HG02798 (cell line): Measurements from ENCODE around the gene GLI2.

Experiments used
- ATAC-seq: cut with Tn5 transposase; IDR thresholded peaks from one replicate; pipeline ENCODE4 v1.9.1; 2021; ENCODE audit warnings: mild to moderate bottlenecking; ENCODE audit not compliant: unreplicated experiment, poor library complexity

Gene GLI2

DNA sequence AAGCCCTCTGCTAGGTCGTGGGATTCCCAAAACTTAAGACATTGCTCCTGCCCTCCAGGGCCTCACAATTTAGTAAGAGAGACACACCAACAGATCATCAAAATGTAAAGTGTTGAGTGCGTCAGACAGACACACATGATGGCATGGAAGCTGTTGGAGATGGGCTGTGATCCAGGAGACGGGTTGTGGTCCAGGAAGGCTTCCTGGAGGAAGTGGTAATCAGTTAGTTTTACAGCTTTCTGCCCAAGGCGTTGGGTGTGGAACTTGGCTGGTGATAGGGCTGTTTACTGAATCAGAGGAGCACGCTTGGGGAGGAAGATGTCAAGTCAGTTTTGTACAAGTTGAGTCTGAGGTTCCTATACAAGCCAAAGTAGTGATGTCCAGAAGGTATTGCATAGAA, 24.0 kb upstream of the GLI2 start:
- ATAC-seq = no peak

DNA sequence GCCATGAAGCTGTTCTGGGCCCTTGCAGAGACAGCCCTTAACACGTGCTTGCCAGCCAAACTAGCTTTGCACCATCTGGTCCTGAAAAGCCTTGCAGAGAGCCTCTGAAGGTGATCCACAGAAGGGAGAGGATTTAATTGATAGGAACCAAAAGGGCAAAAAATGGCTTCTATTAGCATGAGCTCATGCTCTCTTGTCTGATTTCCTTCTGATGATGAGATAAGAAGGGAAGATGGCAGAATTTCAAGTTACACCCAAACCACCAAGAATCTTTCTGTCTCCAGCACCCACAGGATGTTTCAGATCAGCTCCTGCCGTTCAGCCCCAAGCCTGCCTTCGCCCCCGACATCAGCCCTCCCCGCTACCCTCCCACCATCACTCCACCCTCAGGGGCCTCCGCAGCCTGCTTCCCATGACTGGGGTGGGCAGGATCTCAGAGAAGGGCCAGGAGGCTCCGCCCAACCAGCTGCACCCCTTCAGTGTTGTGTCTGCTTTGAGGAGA, 23.4 kb upstream of the GLI2 start:
- ATAC-seq = no peak

DNA sequence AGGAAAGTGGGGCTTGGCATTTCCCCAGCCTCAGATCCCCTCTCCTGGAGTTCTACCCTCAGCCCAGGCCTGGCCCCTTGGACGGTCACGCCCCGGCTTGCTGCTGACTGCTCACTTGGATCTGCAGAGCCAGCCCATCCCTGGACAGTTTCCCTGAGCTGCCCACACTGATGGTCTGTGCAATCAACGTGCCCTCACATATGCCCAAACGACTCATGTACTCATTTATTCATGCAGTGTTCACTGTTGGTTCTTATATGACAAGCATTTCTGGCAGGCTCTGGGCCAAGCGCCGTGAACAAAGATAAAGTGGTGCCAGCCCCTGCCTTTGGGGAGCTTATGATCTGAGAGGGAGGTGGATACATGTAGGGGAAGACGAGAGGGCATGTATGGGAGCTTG, 20.3 kb upstream of the GLI2 start:
- ATAC-seq = no peak

DNA sequence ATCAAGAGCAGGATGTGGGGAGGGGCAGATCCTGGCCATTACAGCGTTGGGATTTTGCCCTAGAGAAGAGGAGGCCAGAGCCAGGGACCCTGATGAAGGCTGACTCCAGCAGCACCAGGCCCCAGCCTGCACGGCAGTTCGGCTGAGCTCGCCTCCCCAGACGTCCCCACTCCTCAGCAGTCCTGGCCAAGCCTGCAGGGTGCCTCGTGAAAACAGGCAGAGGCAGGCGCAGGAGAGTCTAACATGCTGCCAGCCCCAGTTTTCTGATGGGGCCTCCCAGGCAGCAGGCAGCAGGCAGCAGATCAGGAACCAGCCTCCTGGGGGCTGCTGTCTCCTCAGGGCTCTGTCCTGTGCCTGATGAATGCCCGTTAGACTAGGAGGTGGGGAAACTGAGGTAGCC, 19.7 kb upstream of the GLI2 start:
- no peak for ATAC-seq

DNA sequence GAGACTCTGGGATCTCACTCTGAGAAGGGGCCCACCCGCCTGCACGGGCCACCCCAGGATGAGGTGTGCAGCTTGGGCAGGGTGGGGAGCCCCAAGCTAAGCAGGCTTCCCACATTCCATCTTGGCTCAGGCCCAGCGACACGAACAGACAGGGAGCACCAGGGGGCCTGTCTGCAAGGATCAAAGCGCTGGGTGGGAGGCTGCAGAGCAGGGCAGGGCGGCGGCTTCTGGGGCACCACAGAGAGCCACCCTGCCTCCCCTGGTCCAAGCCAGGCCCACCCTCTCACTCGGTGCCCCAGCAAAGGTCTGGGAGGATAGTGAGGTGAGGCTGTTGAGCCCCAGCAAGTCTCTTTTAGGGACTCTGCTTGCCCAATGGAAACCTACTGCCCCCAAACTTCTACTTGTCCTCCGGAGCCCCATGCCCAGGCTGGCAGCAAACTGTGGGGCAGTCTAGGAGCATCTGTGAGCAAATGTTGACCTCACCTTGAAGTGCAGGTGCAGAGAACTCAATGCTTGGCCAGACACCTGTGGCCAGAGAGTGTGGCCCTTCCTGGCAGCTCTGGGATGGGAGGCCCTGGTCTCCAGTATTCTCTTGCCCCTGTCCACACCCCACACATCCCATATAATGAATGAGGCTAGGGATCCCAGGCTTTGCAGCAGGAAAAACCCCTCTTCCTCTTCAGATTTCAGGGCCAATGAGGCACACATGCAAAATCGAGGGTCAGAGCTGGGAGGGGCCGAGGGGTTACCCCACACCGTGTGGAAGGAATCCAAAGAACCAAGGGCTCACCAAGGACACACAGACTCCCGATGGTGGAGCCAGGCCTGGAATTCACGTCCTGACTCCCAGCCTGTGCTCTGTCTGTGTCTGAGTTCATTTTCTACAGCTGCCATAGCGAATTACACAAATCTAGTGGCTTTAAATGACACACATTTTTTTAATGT, 18.8 kb upstream of the GLI2 start:
- no peak for ATAC-seq

DNA sequence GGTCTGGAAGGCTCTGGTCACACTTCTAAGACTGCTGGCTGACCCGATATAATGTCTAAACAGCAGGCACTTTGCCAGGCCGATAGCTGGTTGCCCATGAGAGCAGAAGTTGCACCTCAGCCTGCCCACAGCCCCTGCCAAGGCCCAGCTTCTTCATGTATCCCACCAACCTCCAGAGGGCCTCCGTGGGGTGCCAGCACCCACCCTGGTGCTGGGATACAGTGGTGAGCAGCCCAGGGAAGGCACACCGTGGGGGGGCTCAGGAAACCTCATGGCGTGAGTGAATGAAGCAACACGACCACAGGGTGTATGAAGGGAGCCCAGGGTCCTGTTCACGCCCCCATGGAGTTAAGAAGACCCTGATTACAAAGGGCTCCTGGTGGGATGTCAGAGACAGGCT, 16.2 kb upstream of the GLI2 start:
- no peak for ATAC-seq

DNA sequence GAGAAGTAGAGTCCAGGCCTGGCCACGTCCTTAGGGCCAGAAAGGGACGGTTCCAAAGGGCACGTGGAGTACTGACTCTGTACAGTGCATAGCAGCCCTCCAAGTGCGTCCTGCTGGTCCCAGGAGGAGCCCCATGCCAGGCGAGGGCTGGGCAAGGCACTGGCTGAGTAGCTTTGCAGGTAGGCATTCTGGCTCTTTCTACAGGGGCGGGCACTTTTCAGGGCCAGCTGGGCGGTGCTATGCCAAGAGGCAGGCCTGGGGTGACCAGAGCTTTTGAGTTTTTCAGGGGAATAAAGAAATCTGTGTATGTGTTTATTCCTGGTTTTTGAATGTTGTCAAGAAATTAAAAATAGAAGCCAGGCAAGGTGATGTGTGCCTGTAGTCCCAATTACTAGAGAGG, 15.4 kb upstream of the GLI2 start:
- ATAC-seq = no peak

DNA sequence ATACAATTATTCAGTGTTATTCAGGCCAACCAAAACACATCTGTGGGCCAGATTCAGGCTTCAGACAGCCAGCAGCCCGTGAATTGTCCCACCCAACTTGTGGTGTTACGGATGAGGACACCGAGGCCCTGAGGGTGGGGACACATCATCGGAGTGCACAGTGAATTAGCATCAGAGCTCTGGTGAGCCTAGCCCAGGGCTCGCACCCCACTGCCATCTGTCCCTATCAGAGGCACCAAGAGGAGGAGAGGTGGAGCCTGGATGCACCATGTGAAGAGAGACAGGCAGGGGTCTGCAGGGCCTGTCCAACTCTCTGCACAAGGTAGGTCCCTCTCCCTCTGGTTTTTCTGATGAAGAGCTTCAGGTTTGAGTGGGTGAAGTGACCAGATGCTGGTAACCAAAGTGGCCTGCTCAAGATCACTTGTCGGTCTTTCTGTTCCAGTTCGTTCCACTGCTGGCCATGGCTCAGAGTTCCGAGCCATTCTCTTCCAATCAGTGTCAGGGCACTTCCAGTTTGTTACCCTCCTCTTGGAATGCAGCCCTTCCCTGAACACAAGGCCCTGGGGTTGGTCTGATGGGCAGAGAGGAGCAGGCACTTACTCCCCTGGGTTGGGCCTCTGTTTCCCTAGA, 14.8 kb upstream of the GLI2 start:
- ATAC-seq = no peak

DNA sequence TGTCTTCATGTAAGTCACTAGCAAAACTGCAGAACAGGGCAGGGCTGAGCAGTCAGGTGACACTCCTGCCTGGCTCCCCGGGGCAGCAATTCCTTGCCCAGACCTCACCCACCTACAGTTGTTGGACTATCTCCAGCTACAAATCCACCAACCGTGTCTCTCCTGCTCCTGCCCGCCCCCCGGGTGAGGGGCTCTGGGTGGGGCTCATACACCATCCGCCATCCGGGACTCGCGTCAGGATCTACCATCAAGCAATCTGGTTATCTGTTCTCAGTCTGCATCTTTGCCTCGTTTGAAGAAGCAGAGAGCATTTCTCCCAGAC, 13.5 kb upstream of the GLI2 start:
- ATAC-seq = no peak

DNA sequence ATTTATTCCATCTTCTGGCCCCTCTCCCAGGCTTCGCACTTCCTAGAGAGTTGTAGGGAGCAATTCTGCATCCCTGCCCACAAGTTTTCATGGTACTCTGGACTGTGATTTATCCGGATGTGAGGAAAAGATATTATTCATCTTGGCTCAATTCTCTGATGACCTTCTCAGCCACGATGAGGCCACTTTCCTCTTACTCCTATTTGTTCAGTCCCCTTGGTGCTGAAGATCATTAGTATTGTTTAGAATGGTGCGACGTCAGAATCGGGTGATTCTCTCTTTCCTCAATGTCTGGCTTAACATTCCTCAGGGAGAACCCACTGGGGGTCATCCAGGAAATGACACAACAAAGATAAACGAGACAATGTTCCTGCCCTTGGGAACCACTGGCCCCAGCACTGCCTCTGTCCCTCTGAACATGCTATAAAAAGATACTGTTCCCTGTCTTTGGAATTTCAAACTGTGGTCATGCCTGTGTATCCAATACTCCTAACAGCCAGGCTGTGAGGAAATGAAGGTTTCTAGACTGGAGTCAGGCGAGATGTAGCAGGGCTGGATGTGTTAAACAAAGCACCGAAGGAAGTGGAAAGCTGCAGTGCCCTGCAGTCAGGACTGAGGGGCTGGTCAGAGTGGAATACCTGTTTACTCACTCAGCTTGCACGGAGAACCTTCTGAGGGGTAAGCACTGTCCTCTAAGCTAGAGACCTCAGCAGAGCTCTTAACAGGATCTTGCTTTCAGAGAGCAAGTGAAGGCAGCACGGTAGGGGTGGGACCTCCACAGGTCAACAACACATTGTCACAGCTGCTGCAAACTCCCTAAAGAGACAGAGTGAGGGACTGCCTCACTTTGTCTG, 12.9 kb upstream of the GLI2 start:
- no peak for ATAC-seq

DNA sequence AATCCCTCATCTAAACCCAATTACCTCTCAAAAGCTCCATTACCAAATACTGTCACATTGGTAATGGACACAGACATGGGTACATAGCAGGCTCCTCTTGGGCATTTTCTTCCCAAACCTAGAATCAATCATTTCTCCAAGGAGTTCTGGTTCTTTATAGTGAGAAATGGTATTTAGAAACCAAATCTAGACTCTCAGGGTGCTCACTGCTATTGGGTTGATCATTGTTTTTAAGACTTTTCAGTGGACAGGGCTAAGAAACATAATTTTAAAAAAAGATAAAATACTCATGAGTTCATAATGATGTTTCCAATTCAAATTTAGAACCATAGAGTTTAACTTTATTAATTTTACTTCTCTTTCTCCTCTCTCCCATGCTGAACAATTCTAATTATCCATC, 9.4 kb upstream of the GLI2 start:
- ATAC-seq = no peak

DNA sequence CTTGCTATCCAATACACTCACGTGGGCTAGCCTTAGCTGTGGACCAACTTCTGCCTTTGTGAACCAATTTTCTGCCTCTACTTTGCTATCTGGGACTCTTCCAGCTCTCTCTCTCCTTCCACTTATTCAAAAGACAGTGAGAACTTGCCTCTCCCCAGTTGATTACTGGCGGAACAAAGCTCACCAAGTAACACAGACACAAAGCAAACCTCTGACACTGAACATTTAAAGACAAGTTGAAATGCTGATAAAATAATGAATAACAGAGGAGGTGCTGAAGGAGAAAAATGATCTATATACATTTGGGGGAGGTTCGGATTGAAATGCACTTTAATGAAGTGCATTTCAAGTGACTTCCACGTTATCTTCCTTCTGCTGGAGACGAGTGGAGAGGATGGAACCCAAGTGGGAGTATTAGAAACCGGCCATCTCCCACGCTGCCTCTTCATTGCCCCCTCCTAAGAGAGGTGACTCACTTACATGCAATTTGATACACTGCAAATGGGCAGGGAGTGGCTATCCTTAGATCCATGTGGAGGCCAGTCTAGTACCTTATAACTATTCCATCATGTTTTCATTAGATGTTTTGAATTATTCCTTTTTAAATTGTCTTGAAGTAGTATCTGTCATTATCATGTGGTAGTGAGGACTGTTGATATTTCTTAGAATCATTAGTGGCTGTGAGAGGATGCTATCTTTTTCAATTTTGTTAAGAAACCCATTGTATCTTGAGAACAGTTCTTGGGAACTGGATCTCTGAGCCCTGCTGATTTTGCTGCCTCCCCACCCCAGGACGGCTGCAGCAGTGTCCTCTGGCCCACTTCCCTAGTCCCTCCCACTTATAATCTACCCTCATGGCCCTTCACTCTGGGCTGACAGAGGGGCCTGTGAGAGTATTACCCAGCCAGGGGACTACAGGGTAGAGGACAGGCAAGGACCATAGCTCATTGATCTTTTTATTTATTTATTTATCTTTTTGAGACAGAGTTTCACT, 6.0 kb upstream of the GLI2 start:
- no peak for ATAC-seq

DNA sequence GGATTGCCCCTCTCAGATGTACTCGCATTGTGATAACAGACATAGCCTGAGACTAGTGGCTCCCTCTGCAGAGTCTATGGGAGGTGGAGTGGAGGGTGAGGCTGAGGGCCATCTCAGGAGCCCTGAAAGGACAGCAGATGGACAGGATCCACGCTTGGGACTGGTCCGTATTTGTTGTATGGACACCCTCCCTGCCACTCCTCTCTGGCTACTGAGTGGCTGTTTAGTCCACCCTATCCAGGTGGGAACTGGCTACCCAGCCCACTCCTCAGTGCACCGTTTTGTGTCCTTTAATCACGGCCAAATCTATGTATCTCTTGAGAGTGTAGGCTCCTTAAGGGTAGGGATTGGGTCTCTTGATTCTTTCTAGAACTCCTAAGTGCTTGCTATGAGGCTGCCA, 4.5 kb upstream of the GLI2 start:
- no peak for ATAC-seq

DNA sequence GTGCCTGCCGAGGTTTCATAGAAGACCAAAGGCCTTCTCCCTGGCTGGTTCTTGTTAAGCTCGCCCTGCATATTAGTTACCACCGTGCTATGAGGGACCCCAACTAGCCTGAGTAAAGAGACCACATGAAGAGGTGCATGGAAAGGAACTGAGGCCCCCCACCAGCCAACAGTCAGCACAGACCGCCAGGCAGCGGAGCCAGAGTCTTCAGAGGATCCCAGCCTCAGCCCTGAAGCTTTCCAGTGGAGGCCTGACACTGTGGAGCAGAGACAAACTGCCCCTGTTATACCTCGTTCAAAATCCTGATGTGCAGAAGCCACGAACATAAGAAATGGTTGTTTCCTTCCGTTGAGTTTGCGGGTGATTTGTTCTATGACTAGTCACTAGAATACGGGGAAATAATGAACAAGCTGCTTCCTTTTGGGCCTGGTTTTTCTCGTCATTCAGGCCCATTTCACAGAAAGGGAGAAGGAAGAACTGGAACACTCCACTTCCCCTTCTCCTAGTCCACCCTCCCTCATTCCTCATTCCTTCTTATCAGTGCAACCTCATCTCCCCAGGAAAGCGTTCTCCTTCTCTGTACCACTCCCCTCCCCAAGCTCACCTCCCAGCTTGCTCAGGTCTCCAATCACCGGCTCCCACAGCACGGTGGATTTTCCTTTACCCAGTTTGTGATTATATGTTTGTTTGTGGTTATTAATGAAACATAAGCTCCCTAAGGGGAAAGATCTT, 3.0 kb upstream of the GLI2 start:
- no peak for ATAC-seq

DNA sequence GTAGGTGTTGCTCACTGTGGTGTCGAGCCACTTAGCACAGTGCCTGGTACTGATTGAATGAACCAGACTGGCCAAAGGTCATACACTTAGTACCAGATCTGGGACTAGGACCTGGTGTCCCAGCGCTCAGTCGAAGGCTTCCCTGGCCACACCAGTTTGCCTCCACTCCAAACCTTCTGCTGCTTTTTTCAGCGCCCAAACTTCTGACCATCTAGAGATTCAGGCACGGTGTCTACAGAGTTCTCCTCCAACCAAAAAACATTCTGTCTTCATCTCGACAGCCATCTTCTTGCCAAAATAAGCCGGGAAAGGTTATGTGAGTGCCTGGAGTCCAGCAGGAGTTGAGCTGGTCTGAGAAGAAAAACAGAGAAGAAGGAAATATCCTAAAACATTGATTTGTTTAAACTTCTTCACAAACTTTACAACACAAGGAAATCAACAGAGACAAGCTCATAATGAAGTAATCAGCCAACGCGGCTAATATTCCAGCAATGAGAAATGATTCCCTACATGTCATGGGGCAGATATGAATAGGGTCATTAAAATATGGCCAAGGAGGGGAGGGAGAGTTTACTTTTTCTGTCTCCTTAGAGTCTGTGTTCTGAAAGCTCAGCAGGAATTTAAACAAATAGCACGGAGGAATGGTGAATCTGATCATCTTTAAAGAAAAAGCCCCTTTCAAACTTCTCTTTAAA, 2.3 kb upstream of the GLI2 start:
- no peak for ATAC-seq

DNA sequence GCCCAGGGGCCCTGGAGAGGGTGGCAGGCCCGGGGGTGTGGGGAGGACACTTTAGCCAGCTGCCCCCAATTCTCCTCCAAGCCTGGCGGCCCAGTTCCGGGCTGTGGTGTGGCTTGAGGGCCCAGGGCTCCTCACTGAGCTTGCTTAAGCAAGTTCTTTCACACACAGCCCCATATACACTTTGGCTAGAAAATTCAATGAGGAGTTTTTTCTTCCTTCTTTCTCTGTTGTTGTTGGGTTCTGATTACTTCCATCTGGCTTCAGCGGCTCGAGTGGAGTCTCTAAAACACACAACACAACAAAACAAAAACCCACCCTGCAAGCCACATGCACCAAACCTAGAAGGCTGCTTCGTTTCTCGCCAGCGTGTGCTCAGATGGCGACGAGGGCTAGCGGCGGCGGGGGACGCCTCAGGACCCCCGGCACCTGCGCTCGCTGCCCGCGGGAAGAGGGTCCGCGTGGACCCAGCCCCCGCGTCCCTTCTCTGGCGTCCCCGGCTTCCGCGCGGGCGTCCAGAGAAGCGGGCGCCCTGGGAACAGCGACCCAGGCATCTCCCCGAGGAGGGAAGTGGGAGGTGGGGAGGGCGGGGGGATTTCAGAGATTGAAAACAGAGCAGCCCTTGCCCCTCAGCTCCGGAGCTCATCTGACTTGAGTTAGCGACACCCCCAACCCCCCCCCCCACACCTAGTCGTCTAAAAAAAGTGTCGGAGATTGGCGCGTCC, 577 bp upstream of the GLI2 start:
- no peak for ATAC-seq

DNA sequence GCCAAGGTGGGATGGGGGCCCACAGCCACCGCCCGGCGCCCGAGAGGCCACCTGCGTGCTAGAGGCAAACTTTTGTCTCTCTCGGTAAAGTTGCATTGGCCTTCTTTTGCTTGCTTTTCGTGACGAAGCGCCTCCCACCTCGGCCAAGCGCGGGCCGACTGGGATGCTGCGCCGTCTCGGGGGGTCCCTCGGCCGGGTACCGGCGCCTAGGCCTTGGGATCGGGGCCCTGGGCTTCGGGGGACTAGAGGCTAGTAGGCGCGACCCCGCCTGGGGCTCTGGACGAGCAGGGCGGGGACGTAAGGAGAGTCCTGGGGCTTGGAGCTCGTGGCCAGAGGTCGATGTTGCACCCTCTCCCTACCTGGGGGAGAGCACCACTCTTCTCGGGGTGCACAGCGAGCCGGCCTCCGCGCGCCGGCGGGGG, 545 bp downstream of the GLI2 start:
- ATAC-seq = no peak
